Measurements from ENCODE around the gene ATP5MK.
A peak's percentile ranks its signal among the peaks of the same experiment; 100 is the strongest.
"Not testable (repeated sequence)": the region's sequence is repeated elsewhere in the genome, so short reads cannot be mapped to it uniquely, and the experiment has no call there.

ATP5MK gene

GRCh38 chr10:103395754-103396066 lies 565 bp downstream of the ATP5MK start:
- DNase-seq, result no peak

GRCh38 chr10:103394180-103394579 lies 2.1 kb downstream of the ATP5MK start:
- no peak for DNase-seq

GRCh38 chr10:103382769-103383168 lies 13.5 kb downstream of the ATP5MK start:
- no peak for DNase-seq

GRCh38 chr10:103374263-103374662 lies 22.0 kb downstream of the ATP5MK start:
- DNase-seq, result no peak

- DNase-seq, result no peak
These were observed 22.7 kb downstream of the ATP5MK start for GRCh38 chr10:103373544-103373943.

GRCh38 chr10:103367782-103368518 lies 28.3 kb downstream of the ATP5MK start, which contains the start of gene TAF5:
TSS of gene TAF5 (plus strand) at chr10:103367976. CDS start at chr10:103367990, 14 bp downstream.
- DNase-seq, result peak; percentile 93

- no peak for DNase-seq
These were observed 28.9 kb downstream of the ATP5MK start for GRCh38 chr10:103367379-103367781.

GRCh38 chr10:103360791-103361190 lies 35.5 kb downstream of the ATP5MK start:
- not testable (repeated sequence) for DNase-seq

- not testable (repeated sequence) for DNase-seq
These were observed 36.8 kb downstream of the ATP5MK start for GRCh38 chr10:103359493-103359892.

- no peak for DNase-seq
These were observed 40.2 kb downstream of the ATP5MK start for GRCh38 chr10:103355906-103356599.

GRCh38 chr10:103354567-103354966 lies 41.7 kb downstream of the ATP5MK start:
- not testable (repeated sequence) for DNase-seq

- DNase-seq, result no peak
These were observed 43.0 kb downstream of the ATP5MK start for GRCh38 chr10:103353281-103353680.

GRCh38 chr10:103350517-103351260 lies 45.6 kb downstream of the ATP5MK start, which contains the start of gene PCGF6:
TSS of gene PCGF6 (minus strand) at chr10:103351140. CDS start at chr10:103351066, 74 bp downstream.
- DNase-seq, result peak; percentile 77

GRCh38 chr10:103350175-103350516 lies 46.1 kb downstream of the ATP5MK start:
- no peak for DNase-seq

All from NCI-H345 (cell line).